ENCODE results near the gene MBNL2.

- no peak for TF ChIP-seq CBX3 (IDR thresholded peaks at IDR 0.05; ENCODE audit: borderline replicate concordance, low read depth)
- no peak for TF ChIP-seq KAT2A (conservative IDR thresholded peaks at IDR 0.05; ENCODE audit: control insufficient read depth, low read depth, low read length)
- no peak for TF ChIP-seq ETV6 (conservative IDR thresholded peaks at IDR 0.05 in 1 of 2, IDR thresholded peaks at IDR 0.05 in 1 of 2; ENCODE audit: borderline replicate concordance in 1 of 2, low read depth in 1 of 2)
- no peak for TF ChIP-seq IKZF1 (conservative IDR thresholded peaks at IDR 0.05)
- TF ChIP-seq JUND (IDR thresholded peaks at IDR 0.05; ENCODE audit: low read depth, low read length) = no peak
- no peak for TF ChIP-seq POLR2A (IDR thresholded peaks at IDR 0.05; ENCODE audit: low read depth, low read length)
These were observed 147.2 kb downstream of the MBNL2 start for GRCh38 chr13:97369261-97369893.

Data from GM12878 (cell line).